H1 (cell line): ENCODE measurements around the gene SH3RF2. TPM values are rescaled to one million over a fixed set of nuclear protein-coding genes. Genes with fewer than 3 reads are reported as not detected.

Experiments
- CTCF ChIA-PET: fragments of 300-600 bp; sonication (Branson Sonifier 250); formaldehyde crosslinking; loops from one replicate; lab custom pipeline; 2021; ENCODE audit not compliant: partially characterized antibody; lab: Charles Lee
- POLR2A ChIA-PET: fragments of 300-600 bp; sonication (Branson Sonifier 250); formaldehyde crosslinking; loops from one replicate; lab custom pipeline; 2021; ENCODE audit warnings: inconsistent platforms; ENCODE audit not compliant: partially characterized antibody; lab: Charles Lee
- DNase-seq, 2 experiments: peaks; one replicate each; pipeline versions ENCODE4 v3.0.0 to v3.0.0-alpha.2; 2010 to 2022; ENCODE audit warnings: low spot score in 2 of 2, low read depth in 1 of 2, mixed read lengths in 1 of 2
- FAIRE-seq: peaks from 2 replicates; lab custom pipeline; 2011; peaks lifted over from hg19 to GRCh38; lab: Jason Lieb, UNC
- H2AFZ ChIP-seq: 2 replicates; pipeline ENCODE4 v1.8.1; 2012; ENCODE audit warnings: low read length, inconsistent platforms
- H2AK5ac ChIP-seq: 2 replicates; pipeline ENCODE4 v1.6.1; 2013; ENCODE audit warnings: low read depth, low read length
- H2BK120ac ChIP-seq: replicated peaks from 2 replicates; pipeline ENCODE3; 2013; ENCODE audit warnings: low read depth, low read length, inconsistent platforms
- H2BK12ac ChIP-seq: 2 replicates; pipeline ENCODE4 v1.6.1; 2013; ENCODE audit warnings: low read depth, low read length
- H2BK15ac ChIP-seq: 2 replicates; pipeline ENCODE4 v1.6.1; 2013; ENCODE audit warnings: low read length
- H2BK20ac ChIP-seq: 2 replicates; pipeline ENCODE4 v1.6.1; 2013; ENCODE audit warnings: low read length
- H2BK5ac ChIP-seq: 2 replicates; pipeline ENCODE4 v1.6.1; 2013; ENCODE audit warnings: low read depth, low read length
- H3K14ac ChIP-seq: 2 replicates; pipeline ENCODE4 v1.6.1; 2013; ENCODE audit warnings: inconsistent platforms; ENCODE audit not compliant: insufficient read length
- H3K18ac ChIP-seq: 2 replicates; pipeline ENCODE4 v1.6.1; 2013; ENCODE audit warnings: low read length; ENCODE audit errors: extremely low read depth
- H3K23ac ChIP-seq: 2 replicates; pipeline ENCODE4 v1.6.1; 2013; ENCODE audit warnings: inconsistent platforms; ENCODE audit not compliant: insufficient read length
- H3K23me2 ChIP-seq: 2 replicates; pipeline ENCODE4 v1.6.1; 2013; ENCODE audit warnings: low read depth, low read length
- H3K27ac ChIP-seq: 2 replicates; pipeline ENCODE4 v1.6.1; 2011; ENCODE audit warnings: low read depth, low read length, inconsistent platforms
- H3K27me3 ChIP-seq, 4 experiments: replicated peaks in 1 of 4; 1 replicate in 1 of 4; 2 replicates in 3 of 4; pipeline versions ENCODE4 v1.6.1 to v1.8.1; 2011 to 2013; ENCODE audit warnings: low read length in 3 of 4, mild to moderate bottlenecking in 3 of 4, inconsistent platforms in 2 of 4, mixed read lengths in 2 of 4, moderate library complexity in 1 of 4; ENCODE audit not compliant: control insufficient read depth in 3 of 4, insufficient read depth in 3 of 4; ENCODE audit errors: extremely low read depth in 1 of 4
- H3K36me3 ChIP-seq, 4 experiments: 2 replicates each; pipeline versions ENCODE4 v1.6.1 to v1.8.1; 2011 to 2013; ENCODE audit warnings: mild to moderate bottlenecking in 4 of 4, low read length in 3 of 4, moderate library complexity in 2 of 4, control low read depth in 1 of 4, inconsistent platforms in 1 of 4; ENCODE audit not compliant: insufficient read depth in 4 of 4, control insufficient read depth in 2 of 4
- H3K4ac ChIP-seq: replicated peaks from 2 replicates; pipeline ENCODE3; 2013; ENCODE audit warnings: low read length, low read depth, mixed read lengths, inconsistent platforms; ENCODE audit not compliant: insufficient read length
- H3K4me1 ChIP-seq, 4 experiments: replicated peaks in 1 of 4; 1 replicate in 1 of 4; 2 replicates in 3 of 4; pipeline versions ENCODE4 v1.6.1 to v1.8.1; 2011 to 2013; ENCODE audit warnings: low read length in 3 of 4, inconsistent platforms in 2 of 4, mixed read lengths in 1 of 4; ENCODE audit not compliant: insufficient read depth in 4 of 4, control insufficient read depth in 3 of 4
- H3K4me2 ChIP-seq, 2 experiments: 2 replicates each; pipeline versions ENCODE4 v1.6.1 to v1.8.1; 2011 to 2013; ENCODE audit warnings: low read depth in 2 of 2, low read length in 2 of 2, control low read depth in 1 of 2, inconsistent platforms in 1 of 2, mild to moderate bottlenecking in 1 of 2; ENCODE audit not compliant: insufficient read depth in 1 of 2
- H3K4me3 ChIP-seq, 4 experiments: fragments of 200-600, 300-600 bp in 1 of 4; sonication (generic), shearing (Covaris generic), sonication (Bioruptor Twin) in 1 of 4; 2 replicates each; pipeline versions ENCODE4 v1.5.1 to v1.8.1; 2011 to 2016; ENCODE audit warnings: low read length in 4 of 4, low read depth in 3 of 4, control low read depth in 2 of 4, inconsistent platforms in 2 of 4, mild to moderate bottlenecking in 2 of 4, mixed read lengths in 1 of 4, moderate library complexity in 1 of 4; ENCODE audit not compliant: insufficient read depth in 2 of 4; ENCODE audit errors: extremely low read depth in 1 of 4
- H3K56ac ChIP-seq: replicated peaks from 2 replicates; pipeline ENCODE3; 2013; ENCODE audit warnings: low read depth, mild to moderate bottlenecking, mixed read lengths, low read length, inconsistent platforms; ENCODE audit not compliant: insufficient read length
- H3K79me1 ChIP-seq: 2 replicates; pipeline ENCODE4 v1.6.1; 2013; ENCODE audit warnings: low read depth, low read length, control low read depth
- H3K79me2 ChIP-seq, 2 experiments: 2 replicates each; pipeline versions ENCODE4 v1.6.1 to v1.8.1; 2012 to 2013; ENCODE audit warnings: low read length in 2 of 2, mild to moderate bottlenecking in 2 of 2, inconsistent platforms in 1 of 2; ENCODE audit not compliant: insufficient read depth in 2 of 2, control insufficient read depth in 1 of 2
- H3K9ac ChIP-seq, 4 experiments: replicated peaks in 1 of 4; 1 replicate in 1 of 4; 2 replicates in 3 of 4; pipeline versions ENCODE4 v1.6.1 to v1.8.1; 2011 to 2013; ENCODE audit warnings: low read depth in 3 of 4, low read length in 3 of 4, control low read depth in 2 of 4, mild to moderate bottlenecking in 2 of 4, moderate library complexity in 2 of 4, inconsistent platforms in 1 of 4; ENCODE audit errors: extremely low read depth in 1 of 4
- H3K9me3 ChIP-seq, 2 experiments: 2 replicates each; pipeline versions ENCODE4 v1.6.1 to v1.8.1; 2012 to 2013; ENCODE audit warnings: mild to moderate bottlenecking in 2 of 2, moderate library complexity in 2 of 2, control low read depth in 1 of 2, inconsistent platforms in 1 of 2, low read depth in 1 of 2, low read length in 1 of 2, mixed read lengths in 1 of 2; ENCODE audit not compliant: insufficient read depth in 2 of 2
- H4K20me1 ChIP-seq, 2 experiments: replicated peaks in 1 of 2; 2 replicates each; pipeline versions ENCODE3 to v1.8.1; 2011 to 2013; ENCODE audit warnings: inconsistent platforms in 2 of 2, low read length in 2 of 2, mild to moderate bottlenecking in 1 of 2; ENCODE audit not compliant: insufficient read depth in 2 of 2, control insufficient read depth in 1 of 2
- H4K5ac ChIP-seq: 2 replicates; pipeline ENCODE4 v1.6.1; 2013; ENCODE audit warnings: low read length, low read depth, mixed read lengths, inconsistent platforms; ENCODE audit not compliant: insufficient read length
- H4K8ac ChIP-seq: 2 replicates; pipeline ENCODE4 v1.8.0; 2013; ENCODE audit warnings: mild to moderate bottlenecking, moderate library complexity, low read length, inconsistent platforms; ENCODE audit not compliant: insufficient read depth; ENCODE audit errors: extremely low read depth
- H4K91ac ChIP-seq: replicated peaks from 2 replicates; pipeline ENCODE3; 2013; ENCODE audit warnings: low read length, mixed read lengths, inconsistent platforms; ENCODE audit not compliant: insufficient read length
- RFX5 ChIP-seq: IDR thresholded peaks from 2 replicates; pipeline ENCODE4 v1.6.1; 2011; ENCODE audit warnings: low read depth, low read length, improper control_type of control experiment, borderline replicate concordance
- RNF2 ChIP-seq: fragments of 200-900, 300-1000 bp; sonication (generic); IDR thresholded peaks from 2 replicates; pipeline ENCODE4 v1.7.1; 2016; ENCODE audit warnings: borderline replicate concordance, low read depth, mild to moderate bottlenecking, antibody characterized with exemption, low read length; ENCODE audit not compliant: poor library complexity, severe bottlenecking; ENCODE audit errors: missing control alignments
- SP4 ChIP-seq: IDR thresholded peaks from 2 replicates; pipeline ENCODE4 v1.6.1; 2012; ENCODE audit warnings: low read length, inconsistent platforms
- TAF7 ChIP-seq: optimal IDR thresholded peaks from 2 replicates; pipeline ENCODE3; 2011; ENCODE audit warnings: low read depth, mild to moderate bottlenecking, inconsistent platforms, low read length, moderate library complexity, borderline replicate concordance
- WGBS, 2 experiments: shearing (Covaris generic) in 1 of 2; methylation state at CpG; one replicate each; pipeline versions ENCODE4 v1.1.6 to v1.1.7; 2013 to 2015; ENCODE audit warnings: low lambda C conversion rate in 2 of 2, mixed read lengths in 2 of 2, inconsistent platforms in 1 of 2, low coverage in 1 of 2, missing lambda C conversion rate in 1 of 2; ENCODE audit not compliant: insufficient replicate concordance in 2 of 2, insufficient coverage in 1 of 2, insufficient read length in 1 of 2; ENCODE audit errors: extremely low coverage in 1 of 2, missing lambda C conversion rate in 1 of 2; 5-methylcytosine and 5-hydroxymethylcytosine counted together
- polyA plus RNA-seq, 7 experiments: library from polyadenylated mRNA; depleted of rRNA in 3 of 7; stranded (reverse) in 5 of 7; unstranded in 2 of 7; fragments of >200 nt in 5 of 7; fragments of 200-250 nt in 2 of 7; gene quantifications; 1 replicate in 5 of 7; 2 replicates in 1 of 7; 4 replicates in 1 of 7; pipeline versions ENCODE4 v1.2.1 to v1.2.3, GENCODE V29; 2011 to 2013; ENCODE audit warnings: missing spikeins in 2 of 7, mixed read lengths in 2 of 7
- total RNA-seq: library from RNA; stranded (reverse); fragmentation: NEBNext Ultra II Directional; extraction: Animal tissue kit (Norgen Biotek cat#: 25700); gene quantifications from 2 replicates; pipeline ENCODE4 v1.2.1, GENCODE V29; 2021

Gene SH3RF2
- total and polyA plus RNA-seq, 2 of the 8 experiments (the other 6 are each of a cell fraction or from before 2014, with no cell fraction given) = 0.80 to 0.95 TPM

DNA sequence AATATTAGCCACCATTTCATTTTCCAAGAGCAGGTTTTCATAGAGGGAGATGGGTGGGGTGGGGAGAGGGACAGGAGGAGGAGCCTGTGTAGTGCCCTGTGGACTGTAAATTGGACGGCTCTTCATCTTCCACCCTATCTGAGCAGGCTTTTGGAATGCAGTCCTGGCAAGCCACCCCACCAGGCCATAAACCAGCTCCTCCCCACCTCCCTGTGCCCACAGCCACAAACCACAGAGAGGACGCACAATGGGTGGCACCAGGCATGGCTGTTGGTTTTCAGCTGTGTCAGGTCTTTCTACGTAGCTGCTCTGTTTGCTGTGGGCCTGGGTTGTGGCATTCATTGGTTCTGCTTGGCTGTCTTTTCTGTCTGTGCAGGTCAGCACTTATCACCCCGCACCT is 111.0 kb downstream of the SH3RF2 start:
- no peak overlapping the region for H3K23ac ChIP-seq
- no peak overlapping the region for H3K18ac ChIP-seq
- H2AFZ ChIP-seq = no peak overlapping the region
- H4K8ac ChIP-seq = no peak overlapping the region
- H3K4ac ChIP-seq = no peak overlapping the region
- CTCF ChIA-PET = interaction anchor here (0.6 to 8.2 kb wide), 19 partner anchors 7 to 1529 kb away, joined by 3 to 77 read pairs (median 4); no protein-coding TSS in a partner anchor
- H3K14ac ChIP-seq = no peak overlapping the region
- no peak overlapping the region for H2BK120ac ChIP-seq
- H2BK15ac ChIP-seq = no peak overlapping the region
- POLR2A ChIA-PET = no interaction called here
- no peaks in the 10 kb centered on the region for H4K20me1 ChIP-seq
- no peak for TF ChIP-seq RFX5
- TF ChIP-seq SP4 = no peak
- no peak for TF ChIP-seq TAF7
- TF ChIP-seq RNF2 = no peak
- TF ChIP-seq, all 59 proteins: peak for 0
- Histone ChIP-seq H4K91ac (no peak overlapping the region), H3K9ac (no peak overlapping the region), H3K27ac (no peak overlapping the region), H3K9me3 (no peaks in the 10 kb centered on the region), H3K4me3 (no peak overlapping the region), H2BK20ac (no peak overlapping the region), H2AK5ac (no peak overlapping the region), H3K79me2 (no peaks in the 10 kb centered on the region), H3K4me2 (no peak overlapping the region), H2BK12ac (no peak overlapping the region), H3K56ac (no peak overlapping the region), H3K27me3 (no peaks in the 10 kb centered on the region), H3K4me1 (no peaks in the 10 kb centered on the region; a peak in 1 of 7 replicates), H3K36me3 (no peaks in the 10 kb centered on the region), H3K79me1 (no peaks in the 10 kb centered on the region), H3K23me2 (no peaks in the 10 kb centered on the region), H2BK5ac (no peak overlapping the region), H4K5ac (no peak overlapping the region)
- 93% methylated on average over 4 of the region's 4 CpGs; no CpG with 5 or more reads in 1 of the 2 experiments for WGBS, 2 experiments
- DNase-seq (no peak), FAIRE-seq (no peak)
